Left kidney (tissue), 2 donors: ENCODE data around the gene CPLX3. TPM values are rescaled to one million over a fixed set of nuclear protein-coding genes. Genes with fewer than 3 reads are reported as not detected.

Source experiments
- DNase-seq: peaks from one replicate; pipeline ENCODE4 v3.0.0-alpha.2; 2013
- polyA plus RNA-seq: library from polyadenylated mRNA; unstranded; fragments of 120-200 nt; gene quantifications from one replicate; pipeline ENCODE4 v1.2.1, GENCODE V29; 2013; ENCODE audit not compliant: insufficient read length

Gene CPLX3
- polyA plus RNA-seq, 1 donor, result not detected

GRCh38 chr15:74873036-74873755, 46.8 kb downstream of the CPLX3 start, which contains the start of gene SCAMP2:
Gene SCAMP2, minus strand, starts transcription at chr15:74873365. Its CDS starts 110 bp downstream, at chr15:74873255.
- peak; percentile 95 for DNase-seq

- no peak for DNase-seq
Measured at GRCh38 chr15:74873756-74874424, 47.5 kb downstream of the CPLX3 start.

GRCh38 chr15:74878273-74878672, 51.8 kb downstream of the CPLX3 start:
- no peak for DNase-seq

Other genes with a start within 250 kb of the CPLX3 start
- 81.6 TPM for gene CLK3, start 210.8 kb upstream of the CPLX3 start, polyA plus RNA-seq
- gene EDC3, start 130.6 kb upstream of the CPLX3 start, polyA plus RNA-seq, result 45.3 TPM
- gene CYP1A1, start 101.1 kb upstream of the CPLX3 start, polyA plus RNA-seq, result not detected
- gene CYP1A2, start 77.8 kb upstream of the CPLX3 start, polyA plus RNA-seq, result 0.18 TPM
- 46.2 TPM for gene CSK, start 44.5 kb upstream of the CPLX3 start, polyA plus RNA-seq
- gene LMAN1L, start 13.8 kb upstream of the CPLX3 start, polyA plus RNA-seq, result not detected
- 32.5 TPM for gene ULK3, start 16.5 kb downstream of the CPLX3 start, polyA plus RNA-seq
- 64.7 TPM for gene SCAMP2, start 46.7 kb downstream of the CPLX3 start, polyA plus RNA-seq
- 65.7 TPM for gene MPI, start 63.4 kb downstream of the CPLX3 start, polyA plus RNA-seq
- gene FAM219B, start 80.2 kb downstream of the CPLX3 start, polyA plus RNA-seq, result 60.9 TPM
- 192 TPM for gene COX5A, start 111.4 kb downstream of the CPLX3 start, polyA plus RNA-seq
- 3.1 TPM for gene RPP25, start 130.1 kb downstream of the CPLX3 start, polyA plus RNA-seq
- 47.9 TPM for gene SCAMP5, start 168.9 kb downstream of the CPLX3 start, polyA plus RNA-seq
- gene PPCDC, start 197.0 kb downstream of the CPLX3 start, polyA plus RNA-seq, result 13.3 TPM